Prostate gland (tissue), 2 donors: ENCODE data around the gene TMEM33.

ENCODE experiments used
- CTCF ChIP-seq, 4 experiments: fragments of 200-600 bp in 2 of 4; fragments of 450-650 bp in 2 of 4; sonication (generic) in 2 of 4; IDR thresholded peaks; 1 replicate in 3 of 4; 2 replicates in 1 of 4; pipeline ENCODE4 v1.5.1; 2016 to 2019; ENCODE audit warnings: antibody characterized with exemption in 4 of 4, mild to moderate bottlenecking in 2 of 4, moderate library complexity in 2 of 4
- POLR2AphosphoS5 ChIP-seq: sonication (generic); formaldehyde crosslinking; IDR thresholded peaks from one replicate; pipeline ENCODE4 v1.6.1; 2017; ENCODE audit warnings: antibody characterized with exemption

GRCh38 chr4:41885456-41885855, 49.8 kb upstream of the TMEM33 start:
- TF ChIP-seq CTCF (IDR thresholded peaks at IDR 0.05) (no peak), POLR2AphosphoS5 (no peak)
